HepG2 (cell line): ENCODE measurements around the gene KRTAP12-2. TPM values are rescaled to one million over a fixed set of nuclear protein-coding genes. Genes with fewer than 3 reads are reported as not detected.

Source experiments
- CENPT ChIP-seq: sonication (generic); formaldehyde crosslinking; IDR thresholded peaks from 2 replicates; pipeline ENCODE4 v1.8.0; 2022; ENCODE audit warnings: low read depth, mild to moderate bottlenecking, moderate library complexity, missing genetic modification reagents
- DR1 ChIP-seq: sonication (generic); formaldehyde crosslinking; IDR thresholded peaks from 2 replicates; pipeline ENCODE4 v1.8.0; 2021; ENCODE audit warnings: mild to moderate bottlenecking, missing genetic modification reagents, inconsistent platforms
- FOXC1 ChIP-seq: sonication (generic); formaldehyde crosslinking; IDR thresholded peaks from 2 replicates; pipeline ENCODE4 v1.8.0; 2022; ENCODE audit warnings: mild to moderate bottlenecking, missing genetic modification reagents, borderline replicate concordance
- KAT2B ChIP-seq: fragments of 150-350 bp; IDR thresholded peaks from 2 replicates; pipeline ENCODE4 v1.6.1; 2014; ENCODE audit warnings: low read depth, low read length, borderline replicate concordance
- KDM5B ChIP-seq: sonication (generic); formaldehyde crosslinking; IDR thresholded peaks from 2 replicates; pipeline ENCODE4 v1.4.0; 2020; ENCODE audit warnings: missing genetic modification reagents, mild to moderate bottlenecking, borderline replicate concordance
- MXI1 ChIP-seq: IDR thresholded peaks from 3 replicates; pipeline ENCODE4 v1.6.1; 2012; ENCODE audit warnings: low read depth, low read length, inconsistent platforms, borderline replicate concordance
- NFE2L1 ChIP-seq: sonication (generic); formaldehyde crosslinking; IDR thresholded peaks from 2 replicates; pipeline ENCODE4 v1.4.0; 2020; ENCODE audit warnings: missing genetic modification reagents, mild to moderate bottlenecking, borderline replicate concordance
- POLR2AphosphoS2 ChIP-seq: IDR thresholded peaks from 2 replicates; pipeline ENCODE4 v1.6.1; 2011; ENCODE audit warnings: low read depth, low read length, improper control_type of control experiment
- SMAD1 ChIP-seq: sonication (generic); formaldehyde crosslinking; IDR thresholded peaks from 2 replicates; pipeline ENCODE4 v1.4.0; 2020; ENCODE audit warnings: missing genetic modification reagents, low read depth, mild to moderate bottlenecking, borderline replicate concordance
- ZC3H13 ChIP-seq: sonication (generic); formaldehyde crosslinking; IDR thresholded peaks from 2 replicates; pipeline ENCODE4 v1.8.1; 2023; ENCODE audit warnings: mild to moderate bottlenecking, missing genetic modification reagents, moderate library complexity
- ZNF333 ChIP-seq: sonication (generic); formaldehyde crosslinking; IDR thresholded peaks from 2 replicates; pipeline ENCODE4 v1.4.0; 2020; ENCODE audit warnings: mild to moderate bottlenecking, missing genetic modification reagents, borderline replicate concordance
- ZNF598 ChIP-seq: sonication (generic); formaldehyde crosslinking; IDR thresholded peaks from 2 replicates; pipeline ENCODE4 v1.5.1; 2020; ENCODE audit warnings: mild to moderate bottlenecking, missing genetic modification reagents, borderline replicate concordance
- ZNF607 ChIP-seq: sonication (generic); formaldehyde crosslinking; IDR thresholded peaks from 2 replicates; pipeline ENCODE4 v1.5.1; 2020; ENCODE audit warnings: missing genetic modification reagents, mild to moderate bottlenecking, borderline replicate concordance
- ZNF709 ChIP-seq: sonication (generic); formaldehyde crosslinking; IDR thresholded peaks from 2 replicates; pipeline ENCODE4 v1.5.0; 2020; ENCODE audit warnings: mild to moderate bottlenecking, missing genetic modification reagents
- ZNF737 ChIP-seq: sonication (generic); formaldehyde crosslinking; IDR thresholded peaks from 2 replicates; pipeline ENCODE4 v1.5.0; 2020; ENCODE audit warnings: missing genetic modification reagents, mild to moderate bottlenecking, borderline replicate concordance
- ZNF768 ChIP-seq: sonication (generic); formaldehyde crosslinking; IDR thresholded peaks from 2 replicates; pipeline ENCODE4 v1.4.0; 2020; ENCODE audit warnings: missing genetic modification reagents
- polyA plus RNA-seq, 8 experiments: library from polyadenylated mRNA; depleted of rRNA in 3 of 8; stranded (reverse) in 7 of 8; unstranded in 1 of 8; fragments of >200 nt; fragmentation: Illumina TruSeq in 4 of 8; extraction: Trizol in 4 of 8; gene quantifications; 2 replicates each; pipeline versions ENCODE4 v1.2.1 to v1.2.3, GENCODE V29; 2011 to 2016; ENCODE audit warnings: low read depth in 4 of 8, missing spikeins in 1 of 8, mixed read lengths in 1 of 8; ENCODE audit not compliant: insufficient read depth in 1 of 8
- total RNA-seq, 5 experiments: library from RNA; depleted of rRNA; stranded (reverse); fragments of >200 nt; fragmentation: Illumina TruSeq; extraction: Trizol; gene quantifications; 2 replicates each; pipeline ENCODE4 v1.2.3, GENCODE V29; 2016; ENCODE audit warnings: low read depth in 1 of 5
- TF ChIP-seq, protein P1 (sequence below): sonication (generic); formaldehyde crosslinking; IDR thresholded peaks from 2 replicates; pipeline ENCODE4 v1.4.0; 2020; ENCODE audit warnings: missing genetic modification reagents
- TF ChIP-seq, protein P2 (sequence below): sonication (generic); formaldehyde crosslinking; IDR thresholded peaks from 2 replicates; pipeline ENCODE4 v1.4.0; 2020; ENCODE audit warnings: missing genetic modification reagents
- TF ChIP-seq, protein P3 (sequence below): IDR thresholded peaks from 2 replicates; pipeline ENCODE4 v1.6.1; 2016; ENCODE audit warnings: mild to moderate bottlenecking, missing biosample characterization, missing genetic modification reagents
- TF ChIP-seq, protein P4 (sequence below): sonication (generic); formaldehyde crosslinking; IDR thresholded peaks from 2 replicates; pipeline ENCODE4 v1.4.0; 2020; ENCODE audit warnings: mild to moderate bottlenecking, missing genetic modification reagents
- TF ChIP-seq, protein P5 (sequence below): sonication (generic); formaldehyde crosslinking; IDR thresholded peaks from 2 replicates; pipeline ENCODE4; 2020; ENCODE audit warnings: missing genetic modification reagents, mild to moderate bottlenecking, borderline replicate concordance

KRTAP12-2 gene
- total and polyA plus RNA-seq, 2 of the 13 experiments (the other 11 are each of a cell fraction or from before 2014, with no cell fraction given) = not detected

DNA sequence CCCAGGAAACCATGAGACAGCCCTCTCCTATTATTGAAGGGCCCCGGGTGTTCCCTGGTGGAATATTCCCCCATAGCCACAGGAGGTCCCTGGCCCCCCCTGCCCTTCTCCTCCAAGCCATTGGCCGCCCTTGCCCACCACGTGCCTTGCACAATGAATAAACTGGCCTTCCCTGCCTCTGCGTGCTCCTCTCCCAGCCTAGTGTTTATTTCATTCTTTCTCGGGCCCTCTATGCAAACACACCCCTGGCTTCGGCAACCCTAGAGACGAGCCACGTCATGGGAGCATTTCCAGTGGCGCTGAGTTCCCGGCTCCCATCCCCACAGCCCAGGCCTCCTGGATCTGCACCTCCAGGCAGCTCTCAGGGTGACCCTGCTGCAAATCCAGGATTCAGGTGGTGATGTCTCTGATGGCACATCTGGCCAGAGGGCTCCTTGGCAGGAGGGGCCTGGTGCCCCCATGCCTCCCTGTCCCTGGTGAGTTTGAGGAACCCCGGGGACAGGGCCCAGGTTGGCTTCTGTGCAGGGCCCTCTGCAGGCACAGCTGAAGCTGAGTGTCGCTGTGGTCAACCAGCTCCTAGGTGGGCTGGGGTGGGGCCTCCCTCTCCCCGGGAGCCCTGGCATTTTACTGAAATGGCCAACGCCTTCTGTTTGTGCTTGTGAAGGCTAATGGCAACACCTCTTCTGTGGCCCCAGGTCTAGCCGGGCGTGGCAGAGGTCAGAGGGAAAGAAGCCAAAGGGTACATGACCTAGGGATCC is 36.4 kb upstream of the KRTAP12-2 start (continued):
- TF ChIP-seq, protein P1, sequence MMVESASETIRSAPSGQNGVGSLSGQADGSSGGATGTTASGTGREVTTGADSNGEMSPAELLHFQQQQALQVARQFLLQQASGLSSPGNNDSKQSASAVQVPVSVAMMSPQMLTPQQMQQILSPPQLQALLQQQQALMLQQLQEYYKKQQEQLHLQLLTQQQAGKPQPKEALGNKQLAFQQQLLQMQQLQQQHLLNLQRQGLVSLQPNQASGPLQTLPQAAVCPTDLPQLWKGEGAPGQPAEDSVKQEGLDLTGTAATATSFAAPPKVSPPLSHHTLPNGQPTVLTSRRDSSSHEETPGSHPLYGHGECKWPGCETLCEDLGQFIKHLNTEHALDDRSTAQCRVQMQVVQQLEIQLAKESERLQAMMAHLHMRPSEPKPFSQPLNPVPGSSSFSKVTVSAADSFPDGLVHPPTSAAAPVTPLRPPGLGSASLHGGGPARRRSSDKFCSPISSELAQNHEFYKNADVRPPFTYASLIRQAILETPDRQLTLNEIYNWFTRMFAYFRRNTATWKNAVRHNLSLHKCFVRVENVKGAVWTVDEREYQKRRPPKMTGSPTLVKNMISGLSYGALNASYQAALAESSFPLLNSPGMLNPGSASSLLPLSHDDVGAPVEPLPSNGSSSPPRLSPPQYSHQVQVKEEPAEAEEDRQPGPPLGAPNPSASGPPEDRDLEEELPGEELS = 0 out of 2 replicates have a peak, but pooled peaks have one; percentile 19
- TF ChIP-seq CENPT (CRISPR knock-in tag) = no peak
- peak; percentile 37; the same call in 1 of the 3 replicates for TF ChIP-seq MXI1
- TF ChIP-seq ZNF607 (CRISPR knock-in tag) = peak; percentile 87
- TF ChIP-seq ZNF709 (CRISPR knock-in tag) = no peak
- TF ChIP-seq ZC3H13 = no peak
- no peak for TF ChIP-seq ZNF768 (CRISPR knock-in tag)
- TF ChIP-seq, protein P2, sequence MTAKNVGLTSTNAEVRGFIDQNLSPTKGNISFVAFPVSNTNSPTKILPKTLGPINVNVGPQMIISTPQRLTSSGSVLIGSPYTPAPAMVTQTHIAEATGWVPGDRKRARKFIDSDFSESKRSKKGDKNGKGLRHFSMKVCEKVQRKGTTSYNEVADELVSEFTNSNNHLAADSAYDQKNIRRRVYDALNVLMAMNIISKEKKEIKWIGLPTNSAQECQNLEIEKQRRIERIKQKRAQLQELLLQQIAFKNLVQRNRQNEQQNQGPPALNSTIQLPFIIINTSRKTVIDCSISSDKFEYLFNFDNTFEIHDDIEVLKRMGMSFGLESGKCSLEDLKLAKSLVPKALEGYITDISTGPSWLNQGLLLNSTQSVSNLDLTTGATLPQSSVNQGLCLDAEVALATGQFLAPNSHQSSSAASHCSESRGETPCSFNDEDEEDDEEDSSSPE = 0 out of 2 replicates have a peak, but pooled peaks have one; percentile 37
- no peak for TF ChIP-seq ZNF333 (CRISPR knock-in tag)
- TF ChIP-seq KAT2B = no peak
- TF ChIP-seq FOXC1 (CRISPR knock-in tag) = peak; percentile 88; the same call in 1 of the 2 replicates
- TF ChIP-seq POLR2AphosphoS2 = no peak
- peak; percentile 51; the same call in 1 of the 2 replicates for TF ChIP-seq KDM5B (CRISPR knock-in tag)
- no peak for TF ChIP-seq ZNF737 (CRISPR knock-in tag)
- TF ChIP-seq, protein P3, sequence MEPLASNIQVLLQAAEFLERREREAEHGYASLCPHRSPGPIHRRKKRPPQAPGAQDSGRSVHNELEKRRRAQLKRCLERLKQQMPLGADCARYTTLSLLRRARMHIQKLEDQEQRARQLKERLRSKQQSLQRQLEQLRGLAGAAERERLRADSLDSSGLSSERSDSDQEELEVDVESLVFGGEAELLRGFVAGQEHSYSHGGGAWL = peak; percentile 54; the same call in 1 of the 2 replicates
- TF ChIP-seq, protein P4, sequence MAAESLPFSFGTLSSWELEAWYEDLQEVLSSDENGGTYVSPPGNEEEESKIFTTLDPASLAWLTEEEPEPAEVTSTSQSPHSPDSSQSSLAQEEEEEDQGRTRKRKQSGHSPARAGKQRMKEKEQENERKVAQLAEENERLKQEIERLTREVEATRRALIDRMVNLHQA (CRISPR knock-in tag) = no peak
- TF ChIP-seq DR1 (CRISPR knock-in tag) = no peak
- peak; percentile 63; the same call in 1 of the 2 replicates for TF ChIP-seq ZNF598 (CRISPR knock-in tag)
- no peak for TF ChIP-seq NFE2L1
- TF ChIP-seq, protein P5, sequence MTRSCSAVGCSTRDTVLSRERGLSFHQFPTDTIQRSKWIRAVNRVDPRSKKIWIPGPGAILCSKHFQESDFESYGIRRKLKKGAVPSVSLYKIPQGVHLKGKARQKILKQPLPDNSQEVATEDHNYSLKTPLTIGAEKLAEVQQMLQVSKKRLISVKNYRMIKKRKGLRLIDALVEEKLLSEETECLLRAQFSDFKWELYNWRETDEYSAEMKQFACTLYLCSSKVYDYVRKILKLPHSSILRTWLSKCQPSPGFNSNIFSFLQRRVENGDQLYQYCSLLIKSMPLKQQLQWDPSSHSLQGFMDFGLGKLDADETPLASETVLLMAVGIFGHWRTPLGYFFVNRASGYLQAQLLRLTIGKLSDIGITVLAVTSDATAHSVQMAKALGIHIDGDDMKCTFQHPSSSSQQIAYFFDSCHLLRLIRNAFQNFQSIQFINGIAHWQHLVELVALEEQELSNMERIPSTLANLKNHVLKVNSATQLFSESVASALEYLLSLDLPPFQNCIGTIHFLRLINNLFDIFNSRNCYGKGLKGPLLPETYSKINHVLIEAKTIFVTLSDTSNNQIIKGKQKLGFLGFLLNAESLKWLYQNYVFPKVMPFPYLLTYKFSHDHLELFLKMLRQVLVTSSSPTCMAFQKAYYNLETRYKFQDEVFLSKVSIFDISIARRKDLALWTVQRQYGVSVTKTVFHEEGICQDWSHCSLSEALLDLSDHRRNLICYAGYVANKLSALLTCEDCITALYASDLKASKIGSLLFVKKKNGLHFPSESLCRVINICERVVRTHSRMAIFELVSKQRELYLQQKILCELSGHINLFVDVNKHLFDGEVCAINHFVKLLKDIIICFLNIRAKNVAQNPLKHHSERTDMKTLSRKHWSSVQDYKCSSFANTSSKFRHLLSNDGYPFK (CRISPR knock-in tag) = peak; percentile 18; the same call in 1 of the 2 replicates
- no peak for TF ChIP-seq SMAD1 (CRISPR knock-in tag)
